HG02870 (cell line): Measurements from ENCODE around the gene ABHD16A.

Experiments used
- ATAC-seq: cut with Tn5 transposase; IDR thresholded peaks from one replicate; pipeline ENCODE4 v1.9.1; 2021; ENCODE audit warnings: mild to moderate bottlenecking, moderate library complexity; ENCODE audit not compliant: unreplicated experiment

ABHD16A gene

DNA sequence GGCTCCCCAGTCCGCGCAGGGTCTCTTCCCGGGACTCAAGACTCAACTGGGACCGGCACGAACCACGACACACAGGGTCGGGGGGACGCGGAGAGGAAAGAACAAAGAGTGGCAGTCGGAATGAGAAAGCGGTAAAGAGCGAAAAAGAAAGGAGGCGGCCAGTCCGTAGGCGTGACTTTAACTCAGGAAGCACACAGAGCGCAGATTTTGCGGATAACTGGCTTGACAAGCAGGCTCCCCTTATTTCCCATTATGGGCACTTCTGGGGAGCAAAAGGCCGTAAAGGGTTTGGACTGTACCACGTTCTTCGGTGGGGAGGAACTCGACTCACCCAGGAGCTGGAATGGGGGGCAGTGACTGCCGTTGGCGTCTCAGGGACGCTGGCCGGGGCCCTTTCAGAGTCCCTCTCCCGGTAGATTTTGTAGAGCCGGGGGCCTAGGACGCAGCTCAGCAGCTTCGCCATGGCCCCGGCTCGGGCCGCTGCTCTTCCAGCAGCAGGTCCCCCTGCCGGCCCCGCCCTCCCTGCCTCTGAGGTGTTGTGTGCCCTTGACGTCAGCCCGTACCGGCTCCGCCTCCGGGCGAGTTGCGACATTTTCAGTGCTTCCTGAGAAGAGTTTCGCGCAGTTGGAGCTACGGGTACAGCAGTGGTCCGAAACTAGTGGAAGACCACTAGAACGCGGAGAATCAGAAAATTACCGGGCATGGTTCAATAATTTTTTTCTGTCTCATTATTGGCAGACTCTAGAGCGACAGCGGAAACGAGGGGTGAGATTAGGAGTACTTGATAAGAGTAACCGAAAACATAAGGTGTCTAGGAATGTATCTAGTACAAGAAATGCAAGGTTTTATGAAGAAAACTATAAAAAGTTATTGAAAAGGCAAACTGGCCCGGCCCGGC, at the start of gene ABHD16A:
ABHD16A (minus strand) TSS at position 506 of the 898 bp plus-strand sequence; CDS start at position 463, 43 bp downstream.
- ATAC-seq, result peak; percentile 81

DNA sequence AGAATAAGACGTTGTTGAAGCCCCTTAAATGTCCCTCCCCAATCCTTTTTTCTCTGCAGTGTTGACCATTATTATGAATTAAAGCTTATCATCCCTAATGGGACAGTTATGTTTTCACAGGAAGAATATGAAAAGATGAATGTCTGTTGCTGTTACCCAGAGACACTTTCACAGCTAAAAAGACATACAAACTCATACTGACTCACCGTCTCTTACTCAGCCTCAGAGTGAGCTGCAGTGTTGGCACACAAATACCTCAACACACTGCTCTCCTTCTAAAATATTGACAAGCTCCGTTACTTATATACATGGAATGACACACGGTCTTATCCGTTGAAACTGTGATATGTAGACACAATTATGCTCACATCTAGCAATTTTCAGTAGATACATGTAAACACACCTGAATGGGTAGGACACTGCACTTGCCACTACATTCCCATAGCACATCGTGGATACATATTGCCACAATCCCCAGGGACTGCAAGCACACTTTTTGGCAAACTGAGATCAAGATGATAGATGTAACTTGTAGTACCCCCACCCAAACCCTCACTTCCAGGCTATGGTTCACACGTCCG, 49.7 kb upstream of the ABHD16A start:
- no peak for ATAC-seq

DNA sequence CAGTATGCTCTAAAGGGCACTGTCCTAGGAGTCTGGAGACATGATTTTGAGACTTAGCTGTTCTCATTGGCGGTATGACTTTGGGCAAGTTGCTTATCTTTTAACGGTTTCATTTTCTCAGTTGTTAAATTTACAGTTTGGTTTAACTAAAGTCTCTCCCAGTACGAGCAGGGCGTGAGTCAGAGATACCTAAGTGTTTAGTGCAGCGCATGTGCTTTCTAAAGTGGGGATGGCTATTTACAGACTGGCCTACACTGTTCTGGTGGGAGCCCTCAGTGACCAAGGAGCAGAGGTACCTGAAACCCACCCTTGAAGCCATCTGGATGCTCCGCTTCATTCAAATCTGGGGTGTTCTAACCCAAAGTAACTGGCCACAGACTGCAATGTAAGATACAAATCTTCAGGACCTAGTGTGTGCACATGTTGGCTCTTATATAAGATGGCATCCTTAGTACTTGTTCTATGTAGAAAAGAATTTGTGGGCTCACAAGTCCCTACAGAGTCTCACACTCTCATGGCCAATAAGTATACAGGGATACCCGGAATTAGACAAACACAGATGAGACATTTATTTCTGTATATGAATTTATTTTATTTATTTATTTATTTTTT, 47.4 kb upstream of the ABHD16A start:
- ATAC-seq, result no peak

DNA sequence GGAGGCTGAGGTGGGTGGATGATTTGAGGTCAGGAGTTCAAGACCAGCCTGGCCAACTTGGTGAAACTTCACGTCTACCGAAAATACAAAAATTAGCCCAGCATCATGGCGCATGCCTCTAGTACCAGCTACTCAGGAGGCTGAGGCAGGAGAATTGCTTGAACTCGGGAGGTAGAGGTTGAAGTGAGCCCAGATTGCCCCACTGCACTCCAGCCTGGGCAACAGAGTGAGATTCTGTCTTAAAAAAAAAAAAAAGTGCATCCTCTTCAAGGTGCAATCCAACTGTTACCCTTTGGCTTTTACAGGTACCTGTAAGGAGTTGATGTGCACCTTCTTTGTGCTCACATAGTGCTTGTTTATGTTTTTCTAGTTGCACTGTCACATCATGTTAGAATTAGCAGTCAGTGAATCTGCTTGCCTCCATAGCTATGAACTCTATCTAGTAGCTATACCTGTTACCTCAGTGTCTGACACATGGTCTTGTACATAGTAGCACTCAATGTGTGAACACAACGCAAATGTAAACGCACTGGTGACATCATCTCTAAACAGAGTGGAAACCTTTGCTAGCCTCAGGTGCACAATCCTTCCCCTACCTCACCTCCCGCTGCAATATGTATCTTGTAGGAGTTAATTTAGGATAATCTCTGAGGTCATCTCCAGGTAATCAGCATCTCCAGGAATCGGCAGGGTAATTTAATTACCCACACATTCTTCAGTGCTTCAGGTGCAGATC, 46.3 kb upstream of the ABHD16A start:
- ATAC-seq, result no peak

DNA sequence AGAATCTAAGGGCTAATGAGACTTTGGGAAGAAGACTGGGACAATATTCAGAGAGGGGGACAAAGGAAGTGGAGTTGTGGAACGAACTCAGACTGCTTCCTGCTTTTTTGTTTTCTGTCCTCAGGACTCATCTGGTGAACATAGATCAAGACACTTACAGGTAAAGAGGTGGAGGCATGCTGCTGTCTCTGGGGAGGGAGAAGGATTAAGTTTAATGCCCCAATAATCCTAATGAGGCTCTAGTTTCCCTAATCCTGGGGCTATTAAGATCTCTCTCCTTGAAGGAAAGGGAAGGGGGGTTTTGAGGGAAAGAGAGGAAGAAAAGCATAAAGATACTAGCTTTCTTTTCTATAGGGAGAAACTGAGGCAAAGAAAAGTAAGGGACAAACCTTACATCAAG, 41.3 kb upstream of the ABHD16A start:
- no peak for ATAC-seq

DNA sequence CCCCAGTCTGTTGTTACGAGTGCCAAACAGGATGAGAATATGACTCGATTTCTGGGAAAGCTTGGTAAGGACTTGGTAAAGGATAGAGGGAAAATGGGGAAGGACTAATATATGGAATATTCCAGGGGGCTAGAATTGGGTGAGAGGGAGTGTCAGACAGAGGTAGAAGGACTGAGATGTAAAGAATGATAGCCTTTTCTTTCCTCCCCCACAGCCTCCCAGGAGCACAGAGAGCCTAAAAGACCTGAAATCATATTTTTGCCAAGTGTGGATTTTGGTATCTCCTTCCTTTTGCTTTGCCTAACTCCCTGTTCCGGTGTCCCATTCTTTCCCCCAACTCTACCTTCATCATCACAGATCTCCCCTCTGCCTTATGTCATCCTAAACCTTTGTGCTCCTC, 39.8 kb upstream of the ABHD16A start:
- no peak for ATAC-seq

DNA sequence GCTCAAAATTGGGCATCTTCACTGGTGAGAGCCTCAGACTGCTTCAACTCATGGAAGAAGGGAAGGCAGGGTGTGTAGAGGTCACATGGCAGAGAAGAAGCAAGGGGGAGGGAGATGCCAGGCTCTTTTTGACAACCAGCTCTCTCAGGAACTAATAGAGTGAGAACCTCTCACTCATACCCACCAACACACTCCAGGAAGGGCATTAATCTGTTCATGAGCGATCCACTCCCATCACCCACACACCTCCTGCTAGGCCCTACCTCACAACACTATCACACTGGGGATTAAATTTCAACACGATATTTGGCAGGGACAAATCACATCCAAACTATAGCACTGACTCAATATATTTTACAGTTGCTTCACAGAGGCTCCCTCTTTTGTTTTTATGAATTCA, 38.7 kb upstream of the ABHD16A start:
- ATAC-seq, result no peak

DNA sequence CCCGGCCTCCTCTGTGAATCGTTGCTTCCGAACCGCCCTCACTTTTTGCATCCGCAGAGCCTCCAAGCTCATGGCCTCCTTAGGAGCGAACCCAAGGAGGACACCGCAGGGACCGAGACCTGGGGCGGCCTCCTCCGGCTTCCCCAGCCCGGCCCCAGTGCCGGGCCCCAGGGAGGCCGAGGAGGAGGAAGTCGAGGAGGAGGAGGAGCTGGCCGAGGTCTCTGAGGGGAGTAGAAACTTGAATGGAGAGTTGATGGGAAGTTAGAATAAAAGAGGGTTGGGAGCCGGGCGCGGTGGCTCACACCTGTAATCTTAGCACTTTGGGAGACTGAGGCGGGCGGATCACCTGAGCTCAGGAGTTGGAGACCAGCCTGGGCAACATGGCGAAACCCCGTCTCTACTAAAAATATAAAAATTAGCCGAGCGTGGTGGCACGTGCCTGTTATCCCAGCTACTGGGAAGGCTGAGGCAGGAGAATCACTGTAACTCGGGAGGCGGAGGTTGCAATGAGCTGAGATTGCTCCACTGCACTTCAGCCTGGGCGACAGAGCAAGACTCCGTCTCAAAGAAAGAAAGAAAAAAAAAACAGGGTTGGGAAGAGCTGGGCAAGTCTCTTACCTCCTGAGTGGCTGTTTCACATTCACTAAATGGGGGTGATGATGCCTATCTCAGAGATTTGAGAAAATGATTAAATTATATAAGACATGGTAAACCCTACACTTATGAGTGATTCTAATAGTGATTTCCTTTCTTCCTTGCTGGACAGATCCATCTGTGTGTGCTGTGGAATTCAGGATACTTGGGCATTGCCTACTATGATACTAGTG, 37.5 kb upstream of the ABHD16A start:
- ATAC-seq, result no peak

DNA sequence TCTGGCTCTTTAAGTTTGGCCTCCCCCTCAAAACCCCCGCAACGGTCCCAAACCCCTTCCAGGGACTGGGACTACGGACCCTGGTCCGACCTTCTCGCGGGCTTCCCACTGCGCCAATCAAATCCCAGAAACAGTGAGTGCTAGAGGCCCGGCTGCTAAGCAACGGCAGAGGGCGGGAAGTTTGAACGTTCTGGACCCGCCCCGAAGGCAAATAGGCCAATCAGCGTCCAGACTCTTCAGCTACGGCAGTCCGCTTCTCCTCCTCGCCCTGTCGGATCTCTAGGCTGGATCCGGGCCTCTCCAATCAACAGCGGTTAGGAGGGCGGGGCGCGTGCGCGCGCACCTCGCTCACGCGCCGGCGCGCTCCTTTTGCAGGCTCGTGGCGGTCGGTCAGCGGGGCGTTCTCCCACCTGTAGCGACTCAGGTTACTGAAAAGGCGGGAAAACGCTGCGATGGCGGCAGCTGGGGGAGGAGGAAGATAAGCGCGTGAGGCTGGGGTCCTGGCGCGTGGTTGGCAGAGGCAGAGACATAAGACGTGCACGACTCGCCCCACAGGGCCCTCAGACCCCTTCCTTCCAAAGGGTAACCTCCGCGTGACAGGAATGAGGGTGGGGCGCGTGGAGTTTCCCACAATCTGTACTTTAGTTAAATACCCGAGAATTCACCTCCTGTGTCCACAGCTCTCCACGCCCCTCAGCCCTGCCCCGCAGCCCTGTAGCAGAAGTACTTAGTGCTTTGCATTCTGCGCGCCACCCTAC, 36.7 kb upstream of the ABHD16A start, which contains the start of gene MSH5:
MSH5 (plus strand) TSS at position 367 of the 758 bp plus-strand sequence. CDS start 462 bp downstream, outside the sequence.
- ATAC-seq, result peak; percentile 72

DNA sequence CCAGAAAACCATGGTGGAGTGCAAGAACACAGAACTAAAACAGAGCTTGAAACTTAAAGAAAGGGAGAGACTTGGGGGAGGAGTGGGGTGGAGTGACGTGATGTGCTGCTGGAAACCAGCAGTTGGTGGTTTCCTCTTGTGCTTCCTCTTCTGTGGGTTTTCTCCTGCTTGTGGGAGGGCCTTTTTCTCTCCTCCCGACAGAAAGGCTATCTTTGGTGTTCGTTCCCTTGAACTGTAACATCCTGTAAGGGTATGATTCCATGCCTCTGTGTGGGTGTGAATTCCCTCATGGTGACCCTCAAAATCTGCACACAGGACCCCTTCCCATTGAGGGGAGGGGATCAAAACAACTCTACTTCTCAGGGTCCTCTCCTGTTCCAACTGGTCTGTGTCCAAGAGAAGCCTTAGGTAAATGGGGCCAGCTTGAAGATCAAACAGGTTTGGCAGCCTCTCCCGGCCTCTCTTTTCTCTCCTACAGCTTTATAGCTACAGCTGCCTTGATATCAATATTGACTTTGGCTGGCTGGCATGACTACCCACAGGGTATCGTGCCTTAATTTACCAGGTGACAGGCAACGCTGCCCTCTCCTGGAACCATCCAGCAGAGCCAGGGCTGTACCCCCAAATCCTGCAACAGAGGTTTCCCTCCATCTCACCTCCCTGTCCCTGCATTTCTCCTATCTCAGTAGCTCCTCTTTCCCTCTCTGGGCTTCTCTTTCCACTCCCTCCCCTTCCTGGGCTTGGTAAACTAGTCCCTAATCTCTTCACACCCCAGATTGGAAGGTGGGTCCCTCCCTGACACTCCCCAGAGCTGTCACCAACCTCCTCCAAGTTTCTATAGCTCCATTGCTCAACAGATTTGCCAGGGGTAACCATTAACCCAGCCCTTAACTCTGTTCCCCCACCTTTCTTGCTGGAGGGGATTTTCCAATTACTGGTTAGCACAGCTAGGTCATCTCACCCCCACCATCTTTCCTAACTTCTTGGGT, 35.2 kb upstream of the ABHD16A start:
- no peak for ATAC-seq

DNA sequence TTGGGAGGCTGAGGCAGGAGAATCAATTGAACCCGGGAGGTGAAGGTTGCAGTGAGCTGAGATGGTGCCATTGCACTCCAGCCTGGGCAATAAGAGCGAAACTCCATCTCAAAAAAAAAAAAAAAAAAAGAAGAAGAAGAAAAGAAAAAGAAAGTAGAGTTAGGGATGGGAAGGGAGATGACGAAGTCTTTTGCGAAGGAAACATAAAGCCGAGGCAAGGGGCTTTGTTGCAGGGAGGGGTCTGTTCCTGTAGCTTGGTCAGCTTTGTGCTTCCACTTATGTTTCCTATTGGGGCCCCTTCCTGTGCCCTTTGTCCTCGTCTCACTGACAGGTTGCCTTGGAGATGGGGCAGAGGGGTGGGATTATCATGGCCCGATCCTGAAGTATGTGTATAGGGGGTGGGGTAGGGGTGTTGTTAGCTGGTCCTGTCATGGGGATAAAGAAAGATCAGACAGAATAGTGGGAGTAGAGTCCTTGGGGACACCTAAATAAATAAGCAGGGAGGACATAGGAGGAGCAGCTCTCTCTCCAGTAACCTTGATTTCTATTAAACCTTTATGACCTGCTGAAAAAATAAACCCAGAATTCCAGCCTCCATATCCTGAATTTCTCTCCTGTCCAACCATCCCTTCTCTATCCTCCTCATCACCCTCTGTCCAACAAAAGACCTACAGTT, 34.3 kb upstream of the ABHD16A start:
- ATAC-seq, result no peak

DNA sequence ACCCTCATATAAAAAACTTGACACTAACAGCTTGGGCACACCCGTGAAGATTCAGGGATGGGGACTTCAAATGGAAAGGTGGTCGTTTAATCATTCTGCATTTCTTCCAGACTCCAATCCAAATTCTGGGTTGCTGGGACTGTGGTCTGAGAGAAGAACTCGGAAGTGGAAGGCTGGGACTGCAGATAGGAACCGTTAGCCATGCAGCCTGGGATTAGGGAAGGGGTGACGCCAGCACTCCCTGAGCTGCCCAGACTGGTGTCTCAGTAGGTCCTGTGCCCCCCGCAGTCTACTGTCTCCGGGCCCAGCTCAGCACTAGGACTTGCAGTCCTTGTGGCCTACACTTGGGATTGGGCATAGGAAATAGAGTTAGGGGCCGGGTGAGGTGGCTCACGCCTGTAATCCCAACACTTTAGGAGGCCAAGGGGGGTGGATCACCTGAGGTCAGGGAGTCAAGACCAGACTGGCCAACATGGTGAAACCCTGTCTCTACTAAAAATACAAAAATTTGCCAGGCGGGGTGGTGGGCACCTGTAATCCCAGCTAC, 33.7 kb upstream of the ABHD16A start:
- ATAC-seq, result no peak

DNA sequence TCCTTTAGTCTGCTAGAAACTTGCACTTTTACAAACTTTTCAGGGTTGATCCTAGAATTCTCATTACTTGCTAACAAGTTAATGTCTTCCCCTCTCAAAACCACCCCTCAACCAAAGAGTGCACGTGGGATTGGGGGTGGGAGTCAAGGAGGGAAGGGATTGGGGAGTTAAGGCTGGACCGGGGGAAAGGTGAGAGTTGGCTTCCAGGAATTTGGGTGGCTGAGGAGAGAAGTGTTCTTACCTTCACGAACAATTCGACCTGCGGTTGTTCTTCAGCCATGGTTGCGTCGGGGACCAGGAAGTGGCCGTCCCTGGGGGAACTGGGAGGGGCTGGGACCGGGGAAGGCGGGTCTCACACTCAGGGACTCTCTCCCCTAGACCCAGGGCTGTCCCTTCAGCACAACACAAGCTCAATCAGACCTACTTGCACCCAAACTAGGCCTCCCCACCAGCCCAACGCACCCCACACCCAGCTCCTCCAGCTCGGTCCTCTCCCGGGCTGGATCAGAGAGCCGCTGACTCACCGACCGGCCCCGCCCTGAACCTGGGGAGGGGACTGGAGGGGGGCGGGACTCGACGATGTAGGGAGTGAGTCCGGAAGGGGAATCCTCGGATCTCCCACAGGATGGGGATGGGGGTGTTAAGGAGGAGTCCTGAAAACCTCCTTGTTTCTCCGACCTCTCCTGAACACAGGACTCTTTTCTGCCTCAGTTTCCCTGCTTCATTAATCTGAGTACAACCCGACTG, 33.1 kb upstream of the ABHD16A start, which contains the start of gene CLIC1:
CLIC1 (minus strand) TSS at position 510 of the 747 bp plus-strand sequence; CDS start at position 280, 230 bp downstream.
- no peak for ATAC-seq

DNA sequence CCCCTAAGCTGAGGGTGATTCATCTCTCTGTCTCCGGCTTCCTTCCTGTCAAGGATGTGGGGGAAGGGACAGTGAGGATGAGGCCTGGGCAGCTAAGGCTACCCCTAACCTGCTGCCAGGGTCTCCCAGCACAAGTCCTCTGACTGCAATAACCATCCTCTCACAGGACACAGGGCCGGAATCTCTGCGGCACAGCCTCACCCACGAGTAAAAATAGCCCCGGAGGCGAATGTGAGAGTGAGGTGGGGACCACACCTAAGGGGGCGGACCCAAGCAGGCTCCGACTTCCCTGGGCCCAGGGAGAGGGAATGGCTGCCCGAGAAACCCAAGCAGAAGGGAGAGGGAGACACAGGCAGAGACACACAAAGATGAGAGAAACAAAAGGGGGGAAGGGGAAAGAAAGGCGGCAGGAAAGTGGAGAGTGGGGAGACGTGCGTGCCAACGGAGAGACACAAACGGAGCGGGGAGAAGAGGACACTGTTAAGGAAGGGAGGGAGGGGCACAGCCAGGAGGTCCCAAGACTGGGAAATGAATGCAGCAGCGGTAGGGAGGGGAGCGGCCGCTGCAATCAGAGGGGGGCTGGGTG, 31.8 kb upstream of the ABHD16A start:
- no peak for ATAC-seq

DNA sequence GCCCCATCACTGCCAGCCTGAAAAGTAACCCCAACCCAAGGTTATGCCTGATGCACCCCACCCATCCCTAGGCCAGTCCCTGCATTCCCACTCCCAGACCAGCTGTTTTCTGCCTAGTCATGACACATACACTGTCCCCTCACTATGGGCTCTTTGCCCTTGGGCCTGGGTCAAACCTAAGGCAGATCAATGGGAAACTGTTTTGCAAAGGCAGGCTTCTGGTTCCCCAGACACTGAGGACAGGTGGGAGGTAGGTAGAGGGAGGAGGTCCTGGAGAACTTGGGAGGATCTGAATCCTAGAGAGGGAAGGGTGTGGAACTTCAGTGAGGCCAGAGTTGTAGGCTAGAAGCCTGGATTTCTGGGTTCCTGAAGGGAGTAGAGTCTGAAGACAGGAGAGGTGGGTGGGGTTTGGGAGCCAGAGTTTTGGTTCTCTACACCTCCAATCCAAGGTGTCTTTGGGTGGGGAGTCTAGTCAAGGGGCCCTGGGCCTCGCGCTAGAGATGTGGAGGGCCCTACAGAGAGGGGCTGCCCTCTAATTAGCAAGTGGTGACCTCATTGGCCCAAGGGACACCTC, 31.2 kb upstream of the ABHD16A start:
- no peak for ATAC-seq

DNA sequence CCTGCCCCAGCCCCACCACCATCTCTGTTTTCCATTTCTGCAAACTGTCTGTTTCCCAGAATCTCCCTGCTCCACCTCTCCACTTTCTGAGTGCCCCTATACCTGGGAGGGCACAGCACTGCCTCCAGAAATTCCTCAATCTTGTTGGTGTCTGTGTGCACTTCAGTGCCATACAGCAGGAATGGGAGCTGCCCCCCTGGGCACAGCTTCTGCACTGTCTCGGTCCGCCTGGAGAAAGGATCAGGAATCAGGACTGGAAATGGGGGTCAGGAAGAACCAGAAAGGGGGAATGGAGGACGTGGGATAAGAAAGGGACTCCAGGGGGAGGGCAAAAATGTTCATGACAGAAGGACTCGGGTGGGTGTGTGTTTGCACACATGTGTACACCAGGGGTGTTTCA, 30.6 kb upstream of the ABHD16A start:
- ATAC-seq, result no peak
